Measurements from ENCODE around the gene NDNF. TPM values are rescaled to one million over a fixed set of nuclear protein-coding genes. Genes with fewer than 3 reads are reported as not detected.

NDNF gene, protein sequence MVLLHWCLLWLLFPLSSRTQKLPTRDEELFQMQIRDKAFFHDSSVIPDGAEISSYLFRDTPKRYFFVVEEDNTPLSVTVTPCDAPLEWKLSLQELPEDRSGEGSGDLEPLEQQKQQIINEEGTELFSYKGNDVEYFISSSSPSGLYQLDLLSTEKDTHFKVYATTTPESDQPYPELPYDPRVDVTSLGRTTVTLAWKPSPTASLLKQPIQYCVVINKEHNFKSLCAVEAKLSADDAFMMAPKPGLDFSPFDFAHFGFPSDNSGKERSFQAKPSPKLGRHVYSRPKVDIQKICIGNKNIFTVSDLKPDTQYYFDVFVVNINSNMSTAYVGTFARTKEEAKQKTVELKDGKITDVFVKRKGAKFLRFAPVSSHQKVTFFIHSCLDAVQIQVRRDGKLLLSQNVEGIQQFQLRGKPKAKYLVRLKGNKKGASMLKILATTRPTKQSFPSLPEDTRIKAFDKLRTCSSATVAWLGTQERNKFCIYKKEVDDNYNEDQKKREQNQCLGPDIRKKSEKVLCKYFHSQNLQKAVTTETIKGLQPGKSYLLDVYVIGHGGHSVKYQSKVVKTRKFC
- total RNA-seq (ENCODE audit: unreplicated experiment) = 33.3 TPM
- long read RNA-seq, transcript NDNF-201 (4 exons, 2,885 nt) = major isoform, 10 of 17 reads
- long read RNA-seq, partial matches to known transcripts = 0 of 17 reads
- long read RNA-seq, other reads (novel, unspliced or antisense) = 5 of 17 reads

DNA sequence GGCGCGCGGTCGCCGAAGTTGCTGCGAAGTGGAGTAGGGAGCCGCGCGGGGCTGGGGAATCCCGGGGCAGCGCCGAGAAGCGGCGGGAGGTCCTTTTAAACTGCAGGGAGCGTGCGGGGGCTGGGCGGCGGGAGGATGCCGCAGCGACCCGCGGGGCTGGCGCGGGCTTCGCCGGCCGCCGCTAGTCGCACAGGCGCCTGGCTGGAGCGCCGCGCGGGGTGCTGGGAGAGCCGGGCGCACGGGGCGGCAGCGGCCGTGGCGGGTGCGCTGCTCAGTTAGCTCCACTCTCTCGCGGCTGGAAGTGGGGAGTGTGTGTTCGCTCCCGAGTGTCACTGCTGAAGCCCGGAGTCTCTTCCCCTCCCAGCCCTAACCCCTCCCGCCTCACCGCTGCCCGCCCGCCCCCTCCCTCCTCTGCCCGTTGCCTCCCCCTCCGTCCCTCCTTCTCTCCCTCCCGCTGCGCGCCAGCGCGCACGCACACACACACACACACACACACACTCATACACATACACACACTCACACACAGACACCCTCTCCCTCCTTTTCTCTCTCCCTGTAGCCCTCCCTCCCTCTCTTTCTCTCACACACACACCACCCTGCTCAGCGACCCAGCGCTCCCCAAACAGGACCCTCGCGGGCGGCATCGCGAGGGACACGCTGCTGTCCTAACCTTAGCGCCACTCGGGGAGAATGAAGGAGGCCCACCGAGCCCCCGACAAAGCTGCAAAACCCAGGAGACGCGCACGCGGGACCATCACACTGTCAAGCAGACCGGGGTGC lies at the start of gene NDNF:
NDNF (minus strand) TSS at position 312 of the 780 bp plus-strand sequence. CDS start 26,698 bp downstream, outside the sequence.
- peaks cover 18% of the 10 kb centered on the region for H3K27me3 Mint-ChIP-seq (ENCODE audit: unreplicated experiment)
- H3K27ac Mint-ChIP-seq (ENCODE audit: unreplicated experiment) = peak within 1 kb of the TSS; percentile 54
- TF ChIP-seq, protein P1, sequence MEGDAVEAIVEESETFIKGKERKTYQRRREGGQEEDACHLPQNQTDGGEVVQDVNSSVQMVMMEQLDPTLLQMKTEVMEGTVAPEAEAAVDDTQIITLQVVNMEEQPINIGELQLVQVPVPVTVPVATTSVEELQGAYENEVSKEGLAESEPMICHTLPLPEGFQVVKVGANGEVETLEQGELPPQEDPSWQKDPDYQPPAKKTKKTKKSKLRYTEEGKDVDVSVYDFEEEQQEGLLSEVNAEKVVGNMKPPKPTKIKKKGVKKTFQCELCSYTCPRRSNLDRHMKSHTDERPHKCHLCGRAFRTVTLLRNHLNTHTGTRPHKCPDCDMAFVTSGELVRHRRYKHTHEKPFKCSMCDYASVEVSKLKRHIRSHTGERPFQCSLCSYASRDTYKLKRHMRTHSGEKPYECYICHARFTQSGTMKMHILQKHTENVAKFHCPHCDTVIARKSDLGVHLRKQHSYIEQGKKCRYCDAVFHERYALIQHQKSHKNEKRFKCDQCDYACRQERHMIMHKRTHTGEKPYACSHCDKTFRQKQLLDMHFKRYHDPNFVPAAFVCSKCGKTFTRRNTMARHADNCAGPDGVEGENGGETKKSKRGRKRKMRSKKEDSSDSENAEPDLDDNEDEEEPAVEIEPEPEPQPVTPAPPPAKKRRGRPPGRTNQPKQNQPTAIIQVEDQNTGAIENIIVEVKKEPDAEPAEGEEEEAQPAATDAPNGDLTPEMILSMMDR (IDR thresholded peaks at IDR 0.05; ENCODE audit: unreplicated experiment) = no peak
- peaks cover 40% of the 10 kb centered on the region for H3K4me1 Mint-ChIP-seq (ENCODE audit: unreplicated experiment)
- H3K9me3 Mint-ChIP-seq (ENCODE audit: unreplicated experiment) = no peaks in the 10 kb centered on the region
- H3K4me3 Mint-ChIP-seq (ENCODE audit: unreplicated experiment) = peak within 1 kb of the TSS; percentile 96
- DNase-seq (ENCODE audit: low spot score) = peak; percentile 53
- no peaks in the 10 kb centered on the region for H3K36me3 Mint-ChIP-seq (ENCODE audit: low read depth, unreplicated experiment)

DNA sequence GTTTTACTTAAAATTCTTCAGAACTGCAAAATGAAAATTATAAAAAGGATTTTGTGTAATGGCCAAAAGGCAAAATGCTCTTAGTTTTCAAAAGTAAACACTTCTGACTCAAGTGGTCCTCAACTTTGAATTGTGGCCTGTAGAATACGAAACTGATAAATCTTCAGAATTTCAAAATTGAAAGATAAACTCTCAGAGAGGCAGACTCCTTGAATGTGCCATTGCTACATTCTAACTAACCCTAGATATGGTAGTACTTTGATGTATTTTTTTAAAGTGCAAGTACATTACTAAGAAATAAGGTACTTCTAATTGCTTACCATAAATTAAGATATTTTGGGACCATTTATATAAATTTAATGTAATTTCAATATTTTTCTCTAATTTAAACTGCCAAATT lies 47.4 kb upstream of the NDNF start:
- no peak for DNase-seq (ENCODE audit: low spot score)
- Mint-ChIP-seq H3K27me3 (ENCODE audit: unreplicated experiment) (peaks cover 2% of the 10 kb centered on the region), H3K4me3 (ENCODE audit: unreplicated experiment) (no peak overlapping the region), H3K27ac (ENCODE audit: unreplicated experiment) (no peak overlapping the region), H3K36me3 (ENCODE audit: low read depth, unreplicated experiment) (no peaks in the 10 kb centered on the region), H3K4me1 (ENCODE audit: unreplicated experiment) (no peaks in the 10 kb centered on the region), H3K9me3 (ENCODE audit: unreplicated experiment) (no peaks in the 10 kb centered on the region)
- TF ChIP-seq, protein P1 (IDR thresholded peaks at IDR 0.05; ENCODE audit: unreplicated experiment) = no peak

DNA sequence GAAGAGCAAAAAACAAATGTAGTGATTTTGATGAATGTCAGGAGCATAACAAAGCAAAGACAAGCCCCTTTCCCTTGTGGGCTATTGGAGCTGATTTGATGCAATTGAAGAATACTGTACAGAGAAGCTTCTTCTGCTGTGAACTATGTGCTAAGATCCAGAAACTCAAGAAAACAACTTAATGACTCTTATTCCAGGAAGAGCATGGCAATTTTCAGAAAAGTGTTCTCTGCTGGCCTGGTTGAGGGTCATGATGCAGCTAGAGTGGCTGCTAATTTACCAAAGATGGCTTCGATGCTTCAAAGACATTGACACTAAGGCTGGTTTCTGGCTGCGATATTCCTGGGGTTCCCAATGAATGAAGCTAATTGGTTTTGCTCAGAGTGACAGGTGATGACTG lies 46.0 kb upstream of the NDNF start:
- Mint-ChIP-seq H3K36me3 (ENCODE audit: low read depth, unreplicated experiment) (no peaks in the 10 kb centered on the region), H3K27me3 (ENCODE audit: unreplicated experiment) (peaks cover 2% of the 10 kb centered on the region), H3K4me3 (ENCODE audit: unreplicated experiment) (no peak overlapping the region), H3K9me3 (ENCODE audit: unreplicated experiment) (no peaks in the 10 kb centered on the region), H3K4me1 (ENCODE audit: unreplicated experiment) (no peaks in the 10 kb centered on the region), H3K27ac (ENCODE audit: unreplicated experiment) (no peak overlapping the region)
- TF ChIP-seq, protein P1 (IDR thresholded peaks at IDR 0.05; ENCODE audit: unreplicated experiment) = no peak
- no peak for DNase-seq (ENCODE audit: low spot score)

DNA sequence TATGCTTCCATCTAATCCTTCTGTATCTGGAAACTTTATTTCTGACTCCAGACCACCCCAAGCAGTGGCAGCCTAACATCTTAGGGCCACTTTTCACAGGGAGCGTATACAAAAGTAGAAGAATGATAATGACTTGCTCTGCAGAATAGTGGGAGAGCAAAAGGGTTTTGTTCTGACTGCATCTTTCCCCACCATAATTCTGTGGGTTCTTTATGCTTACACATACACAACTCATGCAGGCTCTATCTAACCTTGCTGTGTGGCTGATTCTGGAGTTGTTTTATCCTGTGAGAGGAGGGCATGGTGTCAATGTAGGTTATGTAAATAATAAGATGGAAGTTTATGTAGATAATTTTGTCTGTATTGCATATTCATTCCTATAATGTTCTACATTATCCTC lies 42.4 kb upstream of the NDNF start:
- TF ChIP-seq, protein P1 (IDR thresholded peaks at IDR 0.05; ENCODE audit: unreplicated experiment) = no peak
- H3K27me3 Mint-ChIP-seq (ENCODE audit: unreplicated experiment) = peaks cover 2% of the 10 kb centered on the region
- DNase-seq (ENCODE audit: low spot score) = no peak
- H3K4me3 Mint-ChIP-seq (ENCODE audit: unreplicated experiment) = no peak overlapping the region
- H3K4me1 Mint-ChIP-seq (ENCODE audit: unreplicated experiment) = no peaks in the 10 kb centered on the region
- H3K27ac Mint-ChIP-seq (ENCODE audit: unreplicated experiment) = no peak overlapping the region
- no peaks in the 10 kb centered on the region for H3K36me3 Mint-ChIP-seq (ENCODE audit: low read depth, unreplicated experiment)
- no peaks in the 10 kb centered on the region for H3K9me3 Mint-ChIP-seq (ENCODE audit: unreplicated experiment)

Measured in endothelial cell (in vitro differentiated cells).